ENCODE measurements around the gene SOCS1. TPM values are rescaled to one million over a fixed set of nuclear protein-coding genes. Genes with fewer than 3 reads are reported as not detected.
A peak's percentile ranks its signal among the peaks of the same experiment; 100 is the strongest.

SOCS1 gene
- total RNA-seq, 1 experiment from 2014 or later: 2.3 TPM

- DNase-seq (ENCODE audit: low read depth): no peak
These were observed 46.9 kb downstream of the SOCS1 start for GRCh38 chr16:11208916-11209665.

- no peak for DNase-seq (ENCODE audit: low read depth)
These were observed 48.4 kb downstream of the SOCS1 start for GRCh38 chr16:11207646-11208045.

- peak; percentile 50 for DNase-seq (ENCODE audit: low read depth)
These were observed 50.0 kb downstream of the SOCS1 start for GRCh38 chr16:11205754-11206581.

GRCh38 chr16:11205065-11205699, 50.8 kb downstream of the SOCS1 start:
- DNase-seq (ENCODE audit: low read depth): no peak

GRCh38 chr16:11204513-11205047, 51.4 kb downstream of the SOCS1 start:
- DNase-seq (ENCODE audit: low read depth): no peak

Small RNA genes within 50 kb of the gene (small RNA-seq; reads per million reads assigned to genes)
- gene RF00554: not detected

Other genes with a start within 250 kb of the SOCS1 start
- gene TNP2, start 13.1 kb upstream of the SOCS1 start, total RNA-seq (2014; rRNA removed; shearing (Covaris generic)): not detected in 2 replicates
- not detected in 2 replicates for gene PRM3, start 17.4 kb upstream of the SOCS1 start, total RNA-seq (2014; rRNA removed; shearing (Covaris generic))
- gene PRM2, start 20.3 kb upstream of the SOCS1 start, total RNA-seq (2014; rRNA removed; shearing (Covaris generic)): not detected in 2 replicates
- gene PRM1, start 25.1 kb upstream of the SOCS1 start, total RNA-seq (2014; rRNA removed; shearing (Covaris generic)): not detected in 2 replicates
- 9.4 and 14.2 TPM in 2 replicates for gene RMI2, start 89.3 kb upstream of the SOCS1 start, total RNA-seq (2014; rRNA removed; shearing (Covaris generic))

All from HT1080 (cell line).